Body of pancreas (tissue), 4 donors: ENCODE results near the gene BMAL1. TPM values are rescaled to one million over a fixed set of nuclear protein-coding genes. Genes with fewer than 3 reads are reported as not detected.

Experiments used
- ATAC-seq: fragments of 150-250 bp; one replicate; pipeline ENCODE4 v1.9.1; 2016
- DNase-seq, 4 donors: peaks; one replicate each; pipeline ENCODE4 v3.0.0-alpha.2; 2019
- H3K27ac ChIP-seq, 4 donors: fragments of 200-600 bp; sonication (generic); 1 replicate in 3 of 4; 2 replicates in 1 of 4; pipeline versions ENCODE4 v1.5.1 to v1.6.1; 2016 to 2019; ENCODE audit warnings: mild to moderate bottlenecking in 1 of 4, mixed read lengths in 1 of 4, moderate library complexity in 1 of 4
- H3K27me3 ChIP-seq, 2 donors: fragments of 200-600 bp; sonication (generic); one replicate each; pipeline ENCODE4 v1.6.0; 2016; ENCODE audit warnings: mild to moderate bottlenecking in 1 of 2
- H3K36me3 ChIP-seq, 2 donors: fragments of 200-600 bp; sonication (generic); replicated peaks in 1 of 2; 2 replicates each; pipeline ENCODE4 v1.5.1; 2016; ENCODE audit warnings: low read depth in 2 of 2; ENCODE audit not compliant: insufficient read depth in 1 of 2
- H3K4me1 ChIP-seq: fragments of 200-600 bp; sonication (generic); one replicate; pipeline ENCODE4 v1.6.0; 2016
- H3K4me3 ChIP-seq, 2 donors: fragments of 200-600 bp; sonication (generic); 1 replicate in 1 of 2; 2 replicates in 1 of 2; pipeline ENCODE4 v1.5.1; 2016 to 2019
- H3K9me3 ChIP-seq, 3 donors: fragments of 200-600 bp; sonication (generic); 1 replicate in 2 of 3; 2 replicates in 1 of 3; pipeline ENCODE4 v1.5.1; 2016
- CTCF ChIP-seq, 7 experiments: fragments of 450-650 bp in 4 of 7; fragments of 200-600 bp in 3 of 7; sonication (generic) in 3 of 7; IDR thresholded peaks; one replicate each; pipeline ENCODE4 v1.5.1; 2016 to 2019; ENCODE audit warnings: antibody characterized with exemption in 7 of 7
- POLR2A ChIP-seq, 3 donors: fragments of 450-650 bp; IDR thresholded peaks; one replicate each; pipeline ENCODE4 v1.6.1; 2016; ENCODE audit warnings: antibody characterized with exemption in 3 of 3, mild to moderate bottlenecking in 2 of 3
- WGBS, 2 donors: methylation state at CpG; one replicate each; pipeline ENCODE4 v1.1.5; 2017; 5-methylcytosine and 5-hydroxymethylcytosine counted together
- intact Hi-C: fragments of 100-400 bp; cut with DNase I; formaldehyde crosslinking; loops from one replicate; pipeline ENCODE4 v1.15.1; 2023
- total RNA-seq, 2 donors: library from RNA; depleted of rRNA; stranded (reverse); fragments of >200 nt; gene quantifications; one replicate each; pipeline ENCODE4 v1.1.0, GENCODE V29; 2016

The BMAL1 gene
- total RNA-seq, 2 donors from 2014 or later = 19.5 to 35.3 TPM

DNA sequence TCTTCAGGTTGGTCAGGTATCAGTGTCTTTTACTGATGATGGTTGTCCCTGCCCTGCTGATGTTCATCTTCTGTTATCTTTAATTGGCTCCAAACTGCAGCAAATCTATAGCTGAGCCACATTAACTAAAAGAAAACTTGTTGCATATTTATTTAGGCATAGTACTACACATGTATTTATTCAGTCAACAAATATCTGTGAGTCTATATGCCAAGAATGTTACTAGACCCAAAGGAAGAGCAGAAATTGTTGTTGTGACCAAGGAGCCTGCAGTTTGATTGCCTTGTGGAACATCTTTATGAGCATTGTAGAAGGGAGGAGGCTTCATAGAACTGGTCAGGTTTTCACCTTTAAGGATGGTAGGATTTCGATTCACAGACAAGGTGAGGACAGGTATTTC, 10.1 kb downstream of the BMAL1 start:
- no peak overlapping the region for H3K27ac ChIP-seq
- H3K4me3 ChIP-seq = no peak overlapping the region
- no peaks in the 10 kb centered on the region for H3K4me1 ChIP-seq
- ATAC-seq (no peak), DNase-seq (no peak)
- H3K36me3 ChIP-seq = no peaks in the 10 kb centered on the region
- no peaks in the 10 kb centered on the region for H3K9me3 ChIP-seq
- WGBS, 2 donors = 79 to 93% methylated on average over 1 of the region's 1 CpG
- intact Hi-C loops = no loop called here
- TF ChIP-seq CTCF (IDR thresholded peaks at IDR 0.05) (no peak), POLR2A (IDR thresholded peaks at IDR 0.05) (no peak)
- no peaks in the 10 kb centered on the region for H3K27me3 ChIP-seq

GRCh38 chr11:13288375-13289029, 10.9 kb downstream of the BMAL1 start:
- 76 to 80% methylated on average over 3 of the region's 3 CpGs for WGBS, 2 donors
- H3K27me3 ChIP-seq = no peaks in the 10 kb centered on the region

GRCh38 chr11:13289081-13289480, 11.5 kb downstream of the BMAL1 start:
- ATAC-seq = no peak
- WGBS, 2 donors = 90 to 100% methylated on average over 1 of the region's 1 CpG
- no peak overlapping the region for H3K27ac ChIP-seq
- no peaks in the 10 kb centered on the region for H3K9me3 ChIP-seq
- intact Hi-C loops = no loop called here
- TF ChIP-seq POLR2A (IDR thresholded peaks at IDR 0.05) = no peak
- no peak for TF ChIP-seq CTCF (IDR thresholded peaks at IDR 0.05)
- no peaks in the 10 kb centered on the region for H3K36me3 ChIP-seq
- no peak overlapping the region for H3K4me3 ChIP-seq
- no peaks in the 10 kb centered on the region for H3K27me3 ChIP-seq
- peak in 1 of 4 donors; percentile 11 for DNase-seq
- H3K4me1 ChIP-seq = peaks cover 2% of the 10 kb centered on the region

More at GRCh38 chr11:13288375-13289029, 10.9 kb downstream of the BMAL1 start:
- no peak overlapping the region for H3K27ac ChIP-seq
- no peak overlapping the region for H3K4me3 ChIP-seq
- intact Hi-C loops = no loop called here
- DNase-seq (no peak), ATAC-seq (no peak)
- H3K9me3 ChIP-seq = no peaks in the 10 kb centered on the region
- H3K36me3 ChIP-seq = no peaks in the 10 kb centered on the region
- no peak for TF ChIP-seq CTCF (IDR thresholded peaks at IDR 0.05)
- no peaks in the 10 kb centered on the region for H3K4me1 ChIP-seq

DNA sequence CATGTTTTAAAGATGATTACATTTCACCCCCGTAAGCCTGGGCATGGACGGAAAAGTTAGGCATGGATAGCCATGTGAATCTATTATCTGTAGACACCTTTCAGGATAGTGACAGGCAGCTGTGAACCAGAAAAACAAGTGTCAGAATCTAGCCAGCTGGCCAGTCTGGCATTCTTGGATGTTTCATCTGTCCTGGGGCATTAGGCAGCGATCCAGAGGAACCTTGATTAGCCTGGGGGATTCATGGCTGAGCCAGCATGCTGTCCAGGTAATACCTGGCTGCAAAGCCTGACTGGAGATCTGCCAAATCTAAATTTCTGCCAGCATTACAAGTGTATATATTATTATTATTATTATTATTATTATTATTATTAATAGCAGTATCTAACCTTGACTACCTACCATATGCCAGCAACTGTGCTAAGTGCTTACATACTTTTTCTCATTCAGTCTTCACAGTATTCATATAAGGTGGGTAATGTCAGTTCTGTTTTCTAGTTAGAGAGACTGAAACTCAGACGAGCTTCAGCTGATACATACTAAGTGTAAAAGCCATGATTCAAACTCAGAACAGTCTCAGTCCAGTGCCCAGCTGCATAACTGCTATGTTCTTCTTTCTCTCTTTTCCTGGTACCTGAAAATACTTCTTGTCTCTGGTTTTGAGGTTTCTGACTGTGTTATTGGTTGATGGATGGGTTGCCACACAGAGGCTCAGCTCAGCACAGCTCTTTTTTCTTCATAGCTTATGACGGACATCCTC, 12.8 kb downstream of the BMAL1 start:
- intact Hi-C loops = no loop called here
- no peak for ATAC-seq
- Histone ChIP-seq H3K9me3 (no peaks in the 10 kb centered on the region), H3K27me3 (no peaks in the 10 kb centered on the region), H3K27ac (no peak overlapping the region), H3K4me3 (no peak overlapping the region), H3K36me3 (no peaks in the 10 kb centered on the region), H3K4me1 (peaks cover 15% of the 10 kb centered on the region)
- TF ChIP-seq CTCF (IDR thresholded peaks at IDR 0.05) (no peak), POLR2A (IDR thresholded peaks at IDR 0.05) (no peak)
- no peak for DNase-seq
- WGBS, 2 donors = 67 to 69% methylated on average over 5 of the region's 5 CpGs
